Measurements from ENCODE around the gene MSRB1.
"Not testable (repeated sequence)": the region's sequence is repeated elsewhere in the genome, so short reads cannot be mapped to it uniquely, and the experiment has no call there.

The MSRB1 gene

DNA sequence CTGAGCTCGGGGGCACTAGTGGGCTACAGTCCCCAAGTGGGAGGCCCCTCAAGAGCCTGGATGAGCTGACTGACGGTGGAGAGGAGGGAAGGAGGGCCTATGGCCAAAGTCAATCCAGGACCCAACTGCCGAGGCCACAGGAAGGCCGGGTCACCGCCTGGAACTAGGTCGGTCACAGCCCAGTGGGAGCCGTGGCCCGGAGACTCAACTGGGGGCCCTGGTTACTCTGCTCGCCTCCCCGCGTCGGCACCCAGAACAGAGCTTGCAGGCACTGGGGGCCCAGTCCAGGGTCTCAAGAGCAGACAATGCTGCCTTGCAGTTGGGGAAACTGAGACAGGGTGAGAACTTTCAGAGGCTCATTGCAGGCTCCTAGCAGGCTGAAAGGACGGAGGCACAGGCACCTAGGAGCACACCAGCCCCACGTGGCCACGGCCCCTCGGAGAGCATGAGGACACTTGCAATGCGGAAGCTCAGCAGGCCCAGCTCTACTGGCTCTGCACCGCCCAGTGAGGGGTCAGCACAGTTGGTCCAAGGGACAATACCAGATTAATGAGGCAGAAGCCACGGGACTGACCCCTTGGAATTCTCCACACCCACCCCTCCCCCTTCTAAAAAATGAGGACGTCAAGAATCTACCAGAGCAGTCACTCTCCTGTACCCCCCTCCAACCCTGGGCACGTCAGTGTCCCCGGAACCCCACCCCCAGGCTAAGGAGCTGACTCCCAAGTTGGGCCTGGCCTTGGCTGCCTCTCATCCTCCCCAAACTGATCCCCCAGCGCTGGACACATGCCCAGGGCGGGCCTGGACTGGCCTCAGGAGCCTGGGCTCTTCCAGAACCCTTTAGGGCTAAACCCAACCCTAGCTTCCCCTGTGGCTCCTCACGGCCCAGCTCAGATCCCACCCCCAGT is 27.0 kb downstream of the MSRB1 start:
- DNase-seq (ENCODE audit: low spot score), result no peak

DNA sequence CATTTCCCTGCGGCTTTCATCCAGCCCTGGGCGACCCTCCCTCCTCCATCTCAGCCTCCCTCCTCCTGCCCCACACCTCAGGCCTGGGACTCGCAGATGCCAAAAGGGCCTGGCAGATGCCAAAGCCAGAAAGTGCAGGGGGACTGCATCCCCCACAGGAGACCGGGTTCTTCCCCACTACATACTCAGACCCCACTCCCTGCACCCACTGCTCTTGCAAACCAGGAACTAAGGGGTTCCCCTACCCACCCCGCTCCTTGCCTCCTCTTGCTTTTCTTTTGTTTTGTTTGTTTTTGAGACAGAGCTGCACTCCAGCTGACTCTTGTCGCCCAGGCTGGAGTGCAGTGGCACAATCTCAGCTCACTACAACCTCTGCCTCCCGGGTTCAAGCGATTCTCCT is 28.0 kb downstream of the MSRB1 start:
- no peak for DNase-seq (ENCODE audit: low spot score)

DNA sequence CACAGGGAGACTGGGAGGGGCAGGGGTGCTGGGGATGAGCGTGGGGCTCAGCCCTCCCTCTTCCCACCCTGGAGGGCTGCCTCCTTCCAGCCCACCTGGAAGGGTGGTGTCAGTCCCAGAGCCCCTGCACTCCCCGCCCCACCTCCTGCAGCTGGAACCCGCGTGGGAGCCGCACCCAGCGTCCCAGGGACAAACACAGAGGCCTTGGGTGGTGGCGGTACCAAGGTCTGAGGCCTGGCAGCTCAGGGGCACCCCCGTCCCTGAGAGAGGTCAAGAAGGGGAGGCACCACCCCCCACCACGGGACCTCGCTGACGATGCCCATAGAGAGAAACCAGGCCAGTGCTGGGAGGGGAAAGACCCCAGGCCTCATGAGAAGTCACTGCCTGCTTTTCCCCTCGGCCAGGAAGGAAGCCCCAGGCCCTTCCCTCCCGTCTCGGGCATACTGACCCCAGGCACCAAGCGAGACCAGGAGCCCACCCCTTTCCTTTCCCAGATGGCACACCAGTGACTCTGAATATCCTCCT is 28.9 kb downstream of the MSRB1 start:
- DNase-seq (ENCODE audit: low spot score), result no peak

DNA sequence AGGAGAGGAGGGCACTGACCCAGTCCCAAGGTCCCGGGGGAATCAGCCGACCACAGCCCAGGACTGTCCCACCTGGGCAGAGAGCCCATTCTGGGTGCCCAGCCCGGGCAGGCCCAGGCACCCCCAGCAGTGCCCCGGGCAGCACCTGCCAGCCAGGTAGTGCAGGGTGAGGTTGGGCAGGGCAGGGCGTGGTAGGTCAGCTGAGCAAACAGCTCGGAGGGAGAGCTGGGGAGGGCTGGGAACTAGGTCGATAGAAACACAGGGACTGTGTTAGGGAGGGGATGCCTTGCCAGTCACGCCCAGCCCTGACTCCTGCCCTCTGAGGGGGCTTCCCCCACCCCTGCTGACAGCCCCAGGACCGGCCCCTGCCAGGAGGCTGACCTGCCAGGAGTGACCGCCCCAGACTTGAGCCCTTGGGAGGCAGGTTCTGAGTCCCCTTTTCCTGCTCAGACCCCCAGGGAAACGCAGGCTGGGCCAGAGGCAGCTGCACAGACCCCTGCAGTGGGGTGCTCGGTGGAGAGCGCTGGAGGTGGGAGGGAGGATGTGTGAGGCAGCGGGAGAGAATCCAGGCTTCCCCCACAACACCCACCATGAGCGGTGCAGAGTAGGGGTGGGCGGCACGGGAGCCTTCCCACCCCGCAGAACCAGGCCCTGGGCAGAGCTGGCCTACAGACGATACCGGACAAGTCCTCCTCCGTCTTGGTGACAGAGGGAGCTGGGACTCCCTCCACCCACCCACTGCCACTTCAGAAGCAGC is 29.5 kb downstream of the MSRB1 start:
- no peak for DNase-seq (ENCODE audit: low spot score)

DNA sequence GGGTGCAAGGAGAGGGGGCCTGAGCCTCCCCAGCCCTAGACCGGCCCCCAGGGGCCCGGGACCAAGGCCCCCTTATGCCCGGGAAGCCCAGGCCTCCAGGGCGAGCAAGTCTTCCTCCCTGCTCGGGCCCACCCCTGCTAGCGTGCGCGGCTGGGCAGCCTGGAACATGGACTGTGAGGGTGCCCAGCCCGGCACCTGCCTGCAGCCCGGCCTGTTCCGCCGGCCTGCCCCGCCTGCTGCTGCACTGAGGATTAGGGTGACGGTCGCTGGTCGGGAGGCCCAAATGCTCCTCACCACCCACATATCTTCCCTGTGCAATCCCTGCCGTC is 30.8 kb downstream of the MSRB1 start:
- no peak for DNase-seq (ENCODE audit: low spot score)

DNA sequence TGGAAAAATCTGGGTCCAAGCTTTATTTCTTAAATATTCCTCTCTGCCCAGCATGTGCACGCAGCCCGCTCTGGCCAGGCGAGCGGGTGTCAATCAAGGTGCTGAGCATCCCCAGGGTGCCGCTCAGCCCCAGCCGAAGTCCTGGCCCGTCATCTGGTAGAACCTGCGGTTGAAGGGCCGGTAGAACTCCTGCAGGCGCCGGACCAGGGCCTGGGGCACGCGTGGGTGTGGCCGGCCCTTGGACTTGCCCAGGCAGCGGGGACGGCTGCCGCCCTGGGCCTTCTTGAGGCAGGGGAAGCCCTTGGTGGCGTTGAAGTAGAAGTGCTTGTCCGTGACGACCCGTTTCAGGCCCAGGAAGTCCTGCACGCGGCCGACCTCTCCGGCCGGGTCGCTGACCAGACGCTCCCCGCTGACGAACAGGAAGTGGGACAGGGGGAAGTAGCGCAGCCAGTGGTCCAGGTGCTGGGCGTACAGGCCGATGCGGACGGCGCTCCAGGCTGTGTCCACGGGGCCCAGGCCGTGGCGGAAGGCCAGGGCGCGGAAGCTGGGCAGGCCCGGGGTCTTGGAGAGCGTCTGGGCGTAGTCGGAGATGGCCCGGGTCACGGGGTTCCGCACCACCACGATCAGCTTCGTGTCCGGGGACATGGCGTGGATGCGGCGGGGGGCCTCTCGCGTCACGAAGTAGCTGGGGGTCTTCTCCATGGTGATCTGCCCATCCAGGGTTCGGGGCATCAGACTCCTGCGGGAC is 31.4 kb downstream of the MSRB1 start:
- DNase-seq (ENCODE audit: low spot score), result no peak

DNA sequence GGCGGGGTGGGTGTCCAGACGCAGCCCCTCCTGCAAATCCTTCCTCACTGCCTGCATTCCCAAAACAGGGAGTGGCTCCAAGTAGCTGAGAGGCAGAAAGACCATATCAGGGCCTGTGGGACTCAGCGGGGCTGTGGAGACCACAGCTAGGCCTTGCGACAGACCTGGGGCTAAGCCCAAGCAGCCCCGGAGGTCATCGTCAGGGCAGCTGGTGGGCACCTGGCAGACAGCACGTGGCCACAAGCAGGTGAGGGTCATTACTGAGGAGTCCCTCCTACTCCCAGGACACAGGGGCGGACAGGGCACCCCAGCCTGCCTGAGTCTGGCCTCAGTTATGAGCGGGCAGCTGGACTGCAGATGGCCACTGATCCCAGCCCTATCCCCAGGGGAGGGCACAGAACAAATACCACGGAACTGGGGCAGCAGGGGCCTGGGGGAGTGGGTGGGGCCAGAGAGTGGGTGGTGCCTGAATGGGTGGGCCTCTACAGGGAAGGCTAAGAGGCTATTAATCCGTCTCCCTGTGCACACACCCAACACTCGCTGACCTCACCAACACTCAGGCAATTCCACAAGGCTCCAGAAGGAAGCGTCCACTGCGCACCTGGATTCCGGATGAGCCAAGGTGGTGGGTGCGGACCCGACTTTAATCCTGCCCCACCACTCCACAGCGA is 33.3 kb downstream of the MSRB1 start:
- DNase-seq (ENCODE audit: low spot score), result no peak

DNA sequence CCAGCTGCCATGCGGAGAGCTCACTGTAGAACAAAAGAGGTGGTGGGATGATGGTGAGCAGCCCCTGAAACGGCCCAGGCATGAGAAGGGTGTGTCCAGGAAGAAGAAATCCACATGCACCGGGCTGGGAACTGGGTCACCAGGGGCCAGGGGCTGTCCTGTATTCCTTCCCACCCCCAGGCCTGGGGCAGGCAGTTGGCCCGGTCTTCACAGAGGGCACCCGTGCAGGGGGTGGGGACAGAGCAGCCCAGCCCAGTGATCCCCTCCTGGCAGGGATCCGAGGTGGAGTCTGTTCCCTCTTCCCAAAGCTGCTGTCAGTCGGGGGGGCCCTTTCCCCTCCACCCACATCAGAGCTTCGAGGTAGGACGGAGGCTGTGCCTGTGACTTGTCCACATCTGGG is 34.0 kb downstream of the MSRB1 start:
- no peak for DNase-seq (ENCODE audit: low spot score)

DNA sequence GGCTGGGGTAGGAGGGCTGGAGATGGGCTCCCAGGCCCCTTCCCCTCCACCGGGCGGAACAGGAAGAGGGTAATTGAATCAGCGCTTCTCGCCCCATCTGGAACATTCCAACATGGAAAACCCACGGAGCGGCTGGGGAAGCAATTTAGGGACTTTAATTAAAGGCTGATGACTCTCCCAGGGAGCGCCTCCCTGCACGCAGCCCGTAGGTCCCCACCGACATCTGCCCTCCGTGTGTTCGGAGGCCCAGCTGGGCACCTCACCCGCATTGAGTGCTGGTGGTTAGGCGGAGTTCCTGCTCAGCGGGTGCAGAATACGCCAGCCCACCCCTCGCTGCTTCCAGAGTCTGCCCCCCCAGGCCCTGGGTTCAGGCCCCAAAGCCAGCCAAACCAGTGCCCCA is 34.8 kb downstream of the MSRB1 start:
- no peak for DNase-seq (ENCODE audit: low spot score)

DNA sequence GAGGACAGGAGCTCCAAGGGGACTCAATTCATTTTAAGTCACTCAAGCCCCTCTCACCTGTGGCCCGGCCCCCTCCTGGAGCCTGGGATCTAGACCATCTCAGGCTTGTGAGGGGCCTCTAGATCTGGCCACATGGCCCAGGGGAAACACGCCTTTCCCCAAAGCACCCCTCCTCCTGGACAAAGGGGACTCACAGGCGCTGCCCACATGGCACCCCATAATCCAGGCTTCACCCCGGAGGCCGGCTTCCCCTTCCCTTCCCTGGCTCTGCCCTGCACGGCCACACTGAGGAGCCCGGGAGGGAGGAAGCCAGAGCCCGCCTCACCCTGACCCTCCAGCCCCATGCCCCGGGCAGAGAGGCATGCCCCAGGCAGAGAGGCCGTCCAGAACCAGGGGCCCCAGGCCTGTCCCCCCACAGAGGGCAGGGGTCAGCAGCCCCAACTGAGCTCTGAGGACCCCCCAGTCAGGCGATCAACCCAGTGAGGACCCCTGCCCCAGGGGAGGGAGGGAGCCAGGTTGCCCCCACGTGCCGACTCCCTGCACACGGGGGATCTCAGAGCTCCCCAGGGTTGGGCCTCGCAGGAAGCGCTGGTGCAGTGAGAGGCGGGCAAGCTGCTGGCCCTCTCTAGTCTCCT is 35.7 kb downstream of the MSRB1 start:
- no peak for DNase-seq (ENCODE audit: low spot score)

DNA sequence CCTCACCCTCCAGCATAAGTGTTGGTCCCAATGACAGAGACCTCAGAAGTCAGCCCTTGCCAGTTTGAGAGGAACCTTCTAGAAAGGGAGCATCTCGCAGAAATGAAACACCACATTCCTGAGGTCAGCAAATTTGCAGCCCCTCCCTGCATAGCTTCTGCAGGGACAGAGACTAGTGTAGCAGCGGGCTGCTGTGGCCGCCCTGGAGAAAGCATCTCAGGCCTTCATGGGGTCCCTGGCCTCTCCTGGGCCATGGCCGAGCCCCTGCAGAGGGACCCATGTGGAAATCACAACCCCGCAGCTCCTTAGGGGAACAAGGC is 36.2 kb downstream of the MSRB1 start:
- peak; percentile 64 for DNase-seq (ENCODE audit: low spot score)

DNA sequence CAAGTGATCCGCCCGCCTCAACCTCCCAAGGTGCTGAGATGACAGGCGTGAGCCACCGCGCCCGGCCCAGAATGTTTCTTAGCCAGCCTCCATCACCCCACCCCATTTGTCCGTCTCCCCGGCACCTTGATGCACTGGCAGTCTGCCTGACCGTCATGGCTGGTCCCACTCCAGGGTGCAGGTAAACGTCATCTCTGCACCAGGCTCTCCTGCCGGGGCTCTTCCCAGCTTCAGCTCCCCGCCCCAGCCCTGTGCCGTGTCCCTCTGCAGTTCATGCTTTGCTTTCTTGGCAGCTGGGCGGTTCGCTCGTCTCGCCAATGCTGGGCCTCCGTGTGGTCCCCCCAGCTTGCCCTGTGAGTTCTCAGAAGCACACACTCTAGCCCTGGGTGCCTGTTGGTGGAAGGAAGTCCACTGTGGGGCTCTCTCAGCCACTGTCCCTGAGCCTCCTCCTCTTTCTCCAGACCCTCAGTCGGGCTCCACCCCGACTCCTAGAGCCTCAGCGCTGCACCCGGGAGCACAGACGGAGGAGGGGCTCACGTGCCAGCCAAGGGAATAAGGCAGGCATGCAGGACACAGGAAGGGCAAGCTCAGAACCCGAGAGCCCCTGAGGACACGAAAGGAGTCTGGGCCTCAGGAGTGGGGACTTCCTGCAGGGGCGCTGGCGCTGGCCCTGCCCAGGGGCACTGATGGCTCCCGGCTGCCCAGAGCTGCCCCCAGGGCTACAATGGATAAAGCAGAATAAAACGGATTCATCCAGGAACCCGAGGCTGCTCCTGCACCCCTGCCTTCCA is 36.7 kb downstream of the MSRB1 start:
- DNase-seq (ENCODE audit: low spot score), result no peak

DNA sequence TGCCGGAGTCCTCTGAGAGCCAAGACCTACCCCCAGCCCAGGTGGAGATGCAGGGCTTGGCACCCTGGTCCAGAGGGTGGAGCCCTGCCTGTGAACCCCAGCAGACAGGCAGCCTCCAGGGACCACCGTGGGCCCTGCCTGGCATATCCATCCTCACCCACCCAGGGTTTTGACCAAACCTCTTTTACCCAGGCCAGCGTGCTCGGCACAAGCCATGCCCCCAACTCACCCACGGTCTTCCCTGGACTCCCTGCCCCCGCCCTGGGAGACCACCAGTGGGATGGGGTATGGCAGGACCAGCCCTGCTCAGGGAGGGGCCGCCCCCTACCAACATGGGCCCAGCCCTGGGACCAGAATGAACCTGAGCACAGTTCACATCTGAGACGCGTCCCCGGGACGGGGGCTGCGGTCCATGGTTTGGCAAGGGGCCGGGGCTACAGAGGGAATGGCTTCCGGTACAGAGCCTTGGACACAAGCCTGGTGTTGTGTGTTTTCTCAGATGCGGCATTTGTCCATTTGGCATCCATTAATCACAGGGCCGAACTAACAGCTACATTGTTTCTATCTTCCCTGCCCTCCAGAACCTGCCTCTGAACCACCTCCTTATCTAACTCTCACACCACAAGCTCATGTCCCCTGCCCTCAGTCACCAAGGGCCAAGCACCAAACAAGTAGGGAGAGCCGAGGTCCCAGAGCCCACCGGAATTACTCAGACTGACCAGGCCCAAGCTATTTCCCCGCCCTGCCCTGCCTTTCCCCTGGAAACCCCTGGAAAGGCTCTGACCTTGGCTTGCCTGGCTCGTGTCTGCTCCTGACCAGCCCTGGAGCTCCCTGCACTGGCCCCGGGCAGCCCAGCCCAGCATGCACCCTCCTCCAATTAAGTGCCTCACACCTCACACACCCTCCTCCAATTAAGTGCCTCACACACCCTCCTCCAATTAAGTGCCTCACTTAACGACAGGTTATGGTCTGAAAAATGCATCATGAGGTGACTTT is 38.9 kb downstream of the MSRB1 start:
- DNase-seq (ENCODE audit: low spot score), result no peak

DNA sequence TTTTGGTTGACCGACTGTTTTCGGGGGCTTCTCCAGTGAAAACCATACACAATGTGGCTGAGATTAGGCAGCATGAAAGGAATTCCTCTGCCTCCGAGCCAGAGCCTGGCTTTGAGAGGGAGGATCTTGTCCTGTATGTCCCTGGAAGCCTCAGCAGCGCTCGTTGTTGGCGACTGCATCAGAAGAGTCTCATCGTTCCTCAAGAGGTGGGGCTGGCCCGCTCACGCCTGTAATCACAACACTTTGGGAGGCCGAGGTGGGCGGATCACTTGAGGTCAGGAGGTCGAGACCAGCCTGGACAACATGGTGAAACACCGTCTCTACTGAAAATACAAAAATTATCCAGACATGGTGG is 39.8 kb downstream of the MSRB1 start:
- DNase-seq (ENCODE audit: low spot score), result no peak

DNA sequence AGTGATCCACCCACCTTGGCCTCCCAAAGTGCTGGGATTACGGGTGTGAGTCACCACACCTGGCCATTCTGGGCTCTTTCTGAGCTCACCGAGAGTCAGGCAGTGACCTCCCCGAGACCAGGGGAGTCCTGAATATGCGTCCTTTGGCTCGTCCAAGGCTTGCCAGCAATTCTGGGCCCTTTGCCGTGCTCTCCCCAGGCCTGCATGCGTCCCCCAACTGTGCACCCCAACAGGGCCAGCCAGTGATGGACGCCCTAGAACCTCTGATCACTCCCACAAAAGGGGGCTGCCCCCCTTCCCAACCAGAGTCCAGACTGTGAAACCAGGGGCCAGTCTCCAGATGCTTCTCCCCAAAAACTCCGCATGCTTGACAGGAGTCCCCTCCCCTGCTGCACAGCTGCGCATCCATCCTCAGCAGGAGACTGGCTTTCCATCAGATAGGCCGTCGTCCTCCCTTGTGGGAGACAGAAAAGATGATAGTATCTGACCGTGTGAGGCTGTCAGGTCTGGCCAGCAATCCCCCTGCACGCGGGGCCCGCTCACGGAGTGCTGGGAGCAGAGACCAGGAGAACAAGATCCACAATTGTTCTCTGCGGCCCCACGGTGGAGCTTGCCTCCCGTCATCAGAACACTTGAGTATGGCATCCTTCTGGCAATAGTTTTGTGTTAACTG is 40.3 kb downstream of the MSRB1 start:
- no peak for DNase-seq (ENCODE audit: low spot score)

DNA sequence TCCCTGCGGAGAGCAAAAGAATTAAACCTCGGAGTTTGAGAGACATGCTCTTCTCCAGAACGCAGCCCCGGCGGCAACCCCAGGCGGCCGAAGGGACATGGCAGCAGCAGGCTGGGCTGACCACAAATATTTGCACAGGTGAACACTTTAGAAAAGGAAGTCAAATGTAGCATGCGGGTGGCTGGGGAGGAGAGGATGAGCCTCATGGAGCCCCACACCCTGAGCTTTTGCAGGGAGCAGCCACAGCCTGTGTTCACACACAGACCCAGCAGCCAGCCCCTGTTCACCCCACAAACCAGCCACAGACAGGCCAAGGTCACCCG is 42.6 kb downstream of the MSRB1 start:
- DNase-seq (ENCODE audit: low spot score), result no peak

DNA sequence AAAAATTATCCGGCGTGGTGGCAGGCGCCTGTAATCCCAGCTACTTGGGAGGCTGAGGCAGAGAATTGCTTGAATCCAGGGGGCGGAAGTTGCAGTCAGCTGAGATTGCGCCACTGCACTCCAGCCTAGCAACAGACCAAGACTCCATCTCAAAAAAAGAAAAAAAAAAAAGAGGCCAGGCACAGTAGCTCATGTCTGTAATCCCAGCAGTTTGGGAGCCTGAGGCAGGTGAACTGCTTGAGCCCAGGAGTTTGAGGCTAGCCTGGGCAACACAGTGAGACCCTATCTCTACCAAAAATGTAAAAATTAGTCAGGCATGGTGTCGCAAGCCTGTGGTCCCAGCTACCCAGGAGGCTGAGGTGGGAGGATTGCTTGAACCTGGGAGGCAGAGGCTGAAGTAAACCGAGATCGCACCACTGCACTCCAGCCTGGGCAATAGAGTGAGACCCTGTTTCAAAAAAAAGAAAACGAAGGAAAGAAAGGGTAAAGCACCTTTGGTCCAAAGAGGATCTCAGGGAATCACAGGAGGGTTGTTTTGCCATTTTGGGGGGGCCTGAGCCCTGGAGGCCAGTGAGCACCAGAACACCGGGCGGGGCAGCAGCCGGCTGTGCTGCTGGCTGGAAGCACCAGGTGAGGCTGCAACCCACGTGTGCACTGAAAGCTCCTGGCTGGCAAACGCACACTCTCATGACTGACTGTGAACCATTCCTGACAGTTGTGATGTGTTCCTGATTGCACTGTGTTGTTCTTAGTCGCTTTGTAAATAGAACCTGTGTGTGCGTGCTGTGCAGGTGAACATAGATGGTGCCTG is 43.2 kb downstream of the MSRB1 start:
- no peak for DNase-seq (ENCODE audit: low spot score)

DNA sequence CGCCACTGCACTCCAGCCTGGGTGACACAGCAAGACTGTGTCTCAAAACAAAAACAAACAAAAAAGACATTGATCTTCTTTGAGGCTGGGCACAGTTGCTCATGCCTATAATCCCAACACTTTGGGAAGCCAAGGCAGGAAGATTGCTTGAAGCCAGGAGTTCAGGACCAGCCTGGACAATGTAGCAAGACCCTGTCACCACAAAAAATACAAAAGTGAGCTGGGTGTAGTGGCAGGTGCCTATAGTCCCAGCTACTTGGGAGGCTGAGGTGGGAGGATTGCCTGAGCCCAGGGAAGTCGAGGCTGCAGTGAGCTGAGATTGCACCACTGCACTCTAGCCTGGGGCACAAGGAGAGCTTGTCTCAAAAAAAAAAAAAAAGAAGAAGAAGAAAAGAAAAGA is 45.3 kb downstream of the MSRB1 start:
- not testable (repeated sequence) for DNase-seq (ENCODE audit: low spot score)

Data from AG08395 (cell line).